HEK293 (cell line): ENCODE data around the gene NME3.

Experiments
- BCL11A ChIP-seq: fragments of 450-650 bp; formaldehyde crosslinking; IDR thresholded peaks from 2 replicates; pipeline ENCODE4 v1.5.1; 2016; ENCODE audit warnings: low read depth, missing biosample characterization, missing genetic modification characterization
- KLF1 ChIP-seq: fragments of 450-650 bp; formaldehyde crosslinking; IDR thresholded peaks from 2 replicates; pipeline ENCODE4 v1.5.1; 2016; ENCODE audit warnings: missing biosample characterization, missing genetic modification characterization
- KLF10 ChIP-seq: fragments of 450-650 bp; IDR thresholded peaks from 2 replicates; pipeline ENCODE4 v1.5.1; 2018; ENCODE audit warnings: missing biosample characterization, mild to moderate bottlenecking, missing genetic modification characterization
- KLF16 ChIP-seq: fragments of 450-650 bp; formaldehyde crosslinking; IDR thresholded peaks from 2 replicates; pipeline ENCODE4 v1.5.1; 2017; ENCODE audit warnings: missing biosample characterization, missing genetic modification characterization
- SP3 ChIP-seq: fragments of 450-650 bp; formaldehyde crosslinking; IDR thresholded peaks from 2 replicates; pipeline ENCODE4 v1.5.1; 2016; ENCODE audit warnings: missing biosample characterization, missing genetic modification characterization
- ZBTB11 ChIP-seq: fragments of 450-650 bp; formaldehyde crosslinking; conservative IDR thresholded peaks from 2 replicates; pipeline ENCODE4 v1.5.1; 2016; ENCODE audit warnings: low read depth, missing biosample characterization, missing genetic modification characterization
- ZNF121 ChIP-seq: fragments of 450-650 bp; formaldehyde crosslinking; IDR thresholded peaks from 2 replicates; pipeline ENCODE4 v1.5.1; 2016; ENCODE audit warnings: missing biosample characterization, missing genetic modification characterization
- ZNF133 ChIP-seq: fragments of 450-650 bp; formaldehyde crosslinking; IDR thresholded peaks from 2 replicates; pipeline ENCODE4 v1.5.1; 2016; ENCODE audit warnings: missing biosample characterization, missing genetic modification characterization
- ZNF155 ChIP-seq: fragments of 450-650 bp; formaldehyde crosslinking; IDR thresholded peaks from 2 replicates; pipeline ENCODE4 v1.5.1; 2016; ENCODE audit warnings: missing biosample characterization, missing genetic modification characterization
- ZNF16 ChIP-seq: fragments of 450-650 bp; formaldehyde crosslinking; IDR thresholded peaks from 2 replicates; pipeline ENCODE4 v1.5.1; 2016; ENCODE audit warnings: low read depth, missing biosample characterization, missing genetic modification characterization
- ZNF324 ChIP-seq: fragments of 450-650 bp; formaldehyde crosslinking; IDR thresholded peaks from 2 replicates; pipeline ENCODE4 v1.5.1; 2016; ENCODE audit warnings: missing biosample characterization, missing genetic modification characterization
- ZNF362 ChIP-seq: fragments of 450-650 bp; formaldehyde crosslinking; IDR thresholded peaks from 2 replicates; pipeline ENCODE4 v1.5.1; 2016; ENCODE audit warnings: missing biosample characterization, missing genetic modification characterization
- ZNF398 ChIP-seq: fragments of 450-650 bp; formaldehyde crosslinking; IDR thresholded peaks from 2 replicates; pipeline ENCODE4 v1.5.1; 2017; ENCODE audit warnings: missing biosample characterization, missing genetic modification characterization
- ZNF433 ChIP-seq: fragments of 450-650 bp; formaldehyde crosslinking; IDR thresholded peaks from 2 replicates; pipeline ENCODE4 v1.5.1; 2016; ENCODE audit warnings: missing biosample characterization, missing genetic modification characterization, low read depth
- ZNF488 ChIP-seq: fragments of 450-650 bp; formaldehyde crosslinking; IDR thresholded peaks from 2 replicates; pipeline ENCODE4 v1.5.1; 2016; ENCODE audit warnings: missing biosample characterization, missing genetic modification characterization
- ZNF558 ChIP-seq: fragments of 450-650 bp; formaldehyde crosslinking; IDR thresholded peaks from 2 replicates; pipeline ENCODE4 v1.5.1; 2016; ENCODE audit warnings: missing biosample characterization, missing genetic modification characterization
- ZNF560 ChIP-seq: fragments of 450-650 bp; formaldehyde crosslinking; IDR thresholded peaks from 2 replicates; pipeline ENCODE4 v1.5.1; 2017; ENCODE audit warnings: missing biosample characterization, missing genetic modification characterization, borderline replicate concordance
- ZNF571 ChIP-seq: fragments of 450-650 bp; formaldehyde crosslinking; IDR thresholded peaks from 2 replicates; pipeline ENCODE4 v1.5.0; 2017; ENCODE audit warnings: missing biosample characterization, missing genetic modification characterization
- ZNF629 ChIP-seq: fragments of 450-650 bp; formaldehyde crosslinking; IDR thresholded peaks from 2 replicates; pipeline ENCODE4 v1.5.1; 2017; ENCODE audit warnings: missing biosample characterization, missing genetic modification characterization
- ZNF654 ChIP-seq: fragments of 450-650 bp; formaldehyde crosslinking; IDR thresholded peaks from 2 replicates; pipeline ENCODE4 v1.5.1; 2016; ENCODE audit warnings: low read depth, missing biosample characterization, missing genetic modification characterization
- ZNF692 ChIP-seq: fragments of 450-650 bp; formaldehyde crosslinking; IDR thresholded peaks from 2 replicates; pipeline ENCODE4 v1.5.1; 2016; ENCODE audit warnings: missing biosample characterization, missing genetic modification characterization
- ZNF701 ChIP-seq: fragments of 450-650 bp; formaldehyde crosslinking; IDR thresholded peaks from 2 replicates; pipeline ENCODE4 v1.5.1; 2016; ENCODE audit warnings: missing biosample characterization, missing genetic modification characterization
- ZSCAN23 ChIP-seq: fragments of 450-650 bp; formaldehyde crosslinking; IDR thresholded peaks from 2 replicates; pipeline ENCODE4 v1.5.1; 2016; ENCODE audit warnings: missing biosample characterization, missing genetic modification characterization
- ZSCAN30 ChIP-seq: fragments of 450-650 bp; IDR thresholded peaks from 2 replicates; pipeline ENCODE4 v1.5.1; 2018; ENCODE audit warnings: missing biosample characterization, mild to moderate bottlenecking, missing genetic modification characterization, moderate library complexity
- ZXDB ChIP-seq: fragments of 450-650 bp; formaldehyde crosslinking; IDR thresholded peaks from 2 replicates; pipeline ENCODE4 v1.5.1; 2016; ENCODE audit warnings: missing biosample characterization, missing genetic modification characterization
- TF ChIP-seq, protein P1 (sequence below): fragments of 450-650 bp; formaldehyde crosslinking; IDR thresholded peaks from 2 replicates; pipeline ENCODE4 v1.5.1; 2016; ENCODE audit warnings: missing biosample characterization, missing genetic modification characterization
- TF ChIP-seq, protein P2 (sequence below): fragments of 450-650 bp; formaldehyde crosslinking; IDR thresholded peaks from 2 replicates; pipeline ENCODE4 v1.5.1; 2017; ENCODE audit warnings: missing biosample characterization, missing genetic modification characterization

The NME3 gene

GRCh38 chr16:1782408-1783264 is 11.3 kb upstream of the NME3 start, which contains the start of the genes NUBP2 and SPSB3 (continued):
- no peak for TF ChIP-seq ZNF488 (tag by site-specific recombination)
- no peak for TF ChIP-seq ZNF398
- peak; percentile 99 for TF ChIP-seq SP3
- peak; percentile 60; the same call in 1 of the 2 replicates for TF ChIP-seq ZSCAN30 (tag by site-specific recombination)
- TF ChIP-seq ZNF16 (tag by site-specific recombination), result no peak
- TF ChIP-seq KLF1 (tag by site-specific recombination), result peak; percentile 14; the same call in 1 of the 2 replicates
- peak; percentile 68 for TF ChIP-seq ZBTB11
- no peak for TF ChIP-seq ZNF701
- TF ChIP-seq ZNF324, result no peak
- no peak for TF ChIP-seq ZNF362 (tag by site-specific recombination)
- no peak for TF ChIP-seq ZNF571 (tag by site-specific recombination)
- TF ChIP-seq ZNF558 (tag by site-specific recombination), result no peak
- TF ChIP-seq ZSCAN23 (tag by site-specific recombination), result no peak
- TF ChIP-seq BCL11A (tag by site-specific recombination), result 0 out of 2 replicates have a peak, but pooled peaks have one; percentile 49
- TF ChIP-seq ZNF433, result no peak
- TF ChIP-seq ZNF155 (tag by site-specific recombination), result no peak
- TF ChIP-seq ZNF121 (tag by site-specific recombination), result no peak
- TF ChIP-seq ZXDB (tag by site-specific recombination), result peak; percentile 85
- TF ChIP-seq ZNF629, result peak; percentile 62; the same call in 1 of the 2 replicates
- TF ChIP-seq, protein P1, sequence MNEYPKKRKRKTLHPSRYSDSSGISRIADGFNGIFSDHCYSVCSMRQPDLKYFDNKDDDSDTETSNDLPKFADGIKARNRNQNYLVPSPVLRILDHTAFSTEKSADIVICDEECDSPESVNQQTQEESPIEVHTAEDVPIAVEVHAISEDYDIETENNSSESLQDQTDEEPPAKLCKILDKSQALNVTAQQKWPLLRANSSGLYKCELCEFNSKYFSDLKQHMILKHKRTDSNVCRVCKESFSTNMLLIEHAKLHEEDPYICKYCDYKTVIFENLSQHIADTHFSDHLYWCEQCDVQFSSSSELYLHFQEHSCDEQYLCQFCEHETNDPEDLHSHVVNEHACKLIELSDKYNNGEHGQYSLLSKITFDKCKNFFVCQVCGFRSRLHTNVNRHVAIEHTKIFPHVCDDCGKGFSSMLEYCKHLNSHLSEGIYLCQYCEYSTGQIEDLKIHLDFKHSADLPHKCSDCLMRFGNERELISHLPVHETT (tag by site-specific recombination), result peak; percentile 63; the same call in 1 of the 2 replicates
- TF ChIP-seq ZNF692, result no peak
- TF ChIP-seq ZNF560 (tag by site-specific recombination), result no peak
- TF ChIP-seq KLF16 (tag by site-specific recombination), result 0 out of 2 replicates have a peak, but pooled peaks have one; percentile 52
- TF ChIP-seq, protein P2, sequence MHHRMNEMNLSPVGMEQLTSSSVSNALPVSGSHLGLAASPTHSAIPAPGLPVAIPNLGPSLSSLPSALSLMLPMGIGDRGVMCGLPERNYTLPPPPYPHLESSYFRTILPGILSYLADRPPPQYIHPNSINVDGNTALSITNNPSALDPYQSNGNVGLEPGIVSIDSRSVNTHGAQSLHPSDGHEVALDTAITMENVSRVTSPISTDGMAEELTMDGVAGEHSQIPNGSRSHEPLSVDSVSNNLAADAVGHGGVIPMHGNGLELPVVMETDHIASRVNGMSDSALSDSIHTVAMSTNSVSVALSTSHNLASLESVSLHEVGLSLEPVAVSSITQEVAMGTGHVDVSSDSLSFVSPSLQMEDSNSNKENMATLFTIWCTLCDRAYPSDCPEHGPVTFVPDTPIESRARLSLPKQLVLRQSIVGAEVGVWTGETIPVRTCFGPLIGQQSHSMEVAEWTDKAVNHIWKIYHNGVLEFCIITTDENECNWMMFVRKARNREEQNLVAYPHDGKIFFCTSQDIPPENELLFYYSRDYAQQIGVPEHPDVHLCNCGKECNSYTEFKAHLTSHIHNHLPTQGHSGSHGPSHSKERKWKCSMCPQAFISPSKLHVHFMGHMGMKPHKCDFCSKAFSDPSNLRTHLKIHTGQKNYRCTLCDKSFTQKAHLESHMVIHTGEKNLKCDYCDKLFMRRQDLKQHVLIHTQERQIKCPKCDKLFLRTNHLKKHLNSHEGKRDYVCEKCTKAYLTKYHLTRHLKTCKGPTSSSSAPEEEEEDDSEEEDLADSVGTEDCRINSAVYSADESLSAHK (tag by site-specific recombination), result no peak
- peak; percentile 71; the same call in 1 of the 2 replicates for TF ChIP-seq KLF10 (tag by site-specific recombination)
- TF ChIP-seq ZNF654 (tag by site-specific recombination), result no peak
- TF ChIP-seq ZNF133, result no peak
